ENCODE data around the gene SORT1.

SORT1 gene

GRCh38 chr1:109269212-109269980 is 128.3 kb downstream of the SORT1 start:
- no peak for TF ChIP-seq CTCF (IDR thresholded peaks at IDR 0.05; ENCODE audit: borderline replicate concordance, control extremely low read depth, extremely low read depth, insufficient read depth, missing control alignments)
- in situ Hi-C loops (cut with MboI; ENCODE audit: low sequenced_read_pairs, unreplicated experiment): no loop called here
- DNase-seq (ENCODE audit: low spot score): no peak

GRCh38 chr1:109268431-109269211 is 129.1 kb downstream of the SORT1 start:
- no peak for TF ChIP-seq CTCF (IDR thresholded peaks at IDR 0.05; ENCODE audit: borderline replicate concordance, control extremely low read depth, extremely low read depth, insufficient read depth, missing control alignments)
- no peak for DNase-seq (ENCODE audit: low spot score)
- in situ Hi-C loops (cut with MboI; ENCODE audit: low sequenced_read_pairs, unreplicated experiment): no loop called here

- no peak for TF ChIP-seq CTCF (IDR thresholded peaks at IDR 0.05; ENCODE audit: borderline replicate concordance, control extremely low read depth, extremely low read depth, insufficient read depth, missing control alignments)
- no peak for DNase-seq (ENCODE audit: low spot score)
- in situ Hi-C loops (cut with MboI; ENCODE audit: low sequenced_read_pairs, unreplicated experiment): no loop called here
Measured at GRCh38 chr1:109267743-109268300, 129.9 kb downstream of the SORT1 start.

GRCh38 chr1:109266965-109267364 is 130.8 kb downstream of the SORT1 start:
- no peak for TF ChIP-seq CTCF (IDR thresholded peaks at IDR 0.05; ENCODE audit: borderline replicate concordance, control extremely low read depth, extremely low read depth, insufficient read depth, missing control alignments)
- in situ Hi-C loops (cut with MboI; ENCODE audit: low sequenced_read_pairs, unreplicated experiment): no loop called here
- DNase-seq (ENCODE audit: low spot score): no peak

GRCh38 chr1:109265741-109266330 is 131.9 kb downstream of the SORT1 start:
- in situ Hi-C loops (cut with MboI; ENCODE audit: low sequenced_read_pairs, unreplicated experiment): no loop called here
- TF ChIP-seq CTCF (IDR thresholded peaks at IDR 0.05; ENCODE audit: borderline replicate concordance, control extremely low read depth, extremely low read depth, insufficient read depth, missing control alignments): no peak
- no peak for DNase-seq (ENCODE audit: low spot score)

GRCh38 chr1:109265016-109265415 is 132.7 kb downstream of the SORT1 start:
- in situ Hi-C loops (cut with MboI; ENCODE audit: low sequenced_read_pairs, unreplicated experiment): no loop called here
- TF ChIP-seq CTCF (IDR thresholded peaks at IDR 0.05; ENCODE audit: borderline replicate concordance, control extremely low read depth, extremely low read depth, insufficient read depth, missing control alignments): no peak
- DNase-seq (ENCODE audit: low spot score): no peak

Measured in GM13976 (cell line).